Measurements from ENCODE around the gene STIM1. TPM values are rescaled to one million over a fixed set of nuclear protein-coding genes. Genes with fewer than 3 reads are reported as not detected.
A peak's percentile ranks its signal among the peaks of the same experiment; 100 is the strongest.
"Not testable (repeated sequence)": the region's sequence is repeated elsewhere in the genome, so short reads cannot be mapped to it uniquely, and the experiment has no call there.

STIM1 gene
- total RNA-seq, 1 donor from 2014 or later, result 27.5 TPM

DNA sequence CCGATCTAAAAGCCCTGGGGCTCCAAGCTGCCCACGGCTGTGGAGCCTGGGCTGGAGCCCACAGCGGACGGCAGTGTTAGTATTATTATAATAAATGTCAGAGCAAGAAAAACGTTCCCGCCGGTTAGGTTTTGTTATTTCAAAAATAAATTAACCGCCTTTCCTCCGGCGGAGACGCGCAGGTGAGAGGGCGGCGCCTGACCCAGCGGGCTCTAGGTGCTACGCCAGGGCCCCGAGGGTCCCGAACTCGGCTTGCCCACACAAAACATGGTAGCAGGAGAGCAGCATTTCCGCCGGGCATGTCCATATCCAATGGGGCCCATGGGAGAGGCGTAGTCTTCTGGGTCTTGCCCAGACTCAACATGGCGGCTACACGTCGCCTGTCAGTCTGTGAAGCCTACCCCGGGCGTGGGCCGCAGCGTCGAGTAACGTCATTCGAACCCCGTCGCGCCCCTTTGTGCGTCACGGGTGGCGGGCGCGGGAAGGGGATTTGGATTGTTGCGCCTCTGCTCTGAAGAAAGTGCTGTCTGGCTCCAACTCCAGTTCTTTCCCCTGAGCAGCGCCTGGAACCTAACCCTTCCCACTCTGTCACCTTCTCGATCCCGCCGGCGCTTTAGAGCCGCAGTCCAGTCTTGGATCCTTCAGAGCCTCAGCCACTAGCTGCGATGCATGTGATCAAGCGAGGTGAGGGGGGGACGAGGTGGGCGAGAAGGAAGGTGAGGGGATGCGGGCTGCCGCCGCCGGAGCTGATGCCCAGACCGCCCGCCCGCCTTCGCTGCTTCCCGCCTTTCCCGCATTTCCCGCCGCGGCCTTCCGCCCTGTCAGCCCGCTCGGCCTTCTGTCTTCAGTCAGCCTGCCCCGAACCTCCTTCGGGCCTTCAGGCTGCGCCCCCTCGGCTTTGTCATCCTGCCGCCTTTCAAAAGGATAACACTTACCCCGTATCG, 239.2 kb downstream of the STIM1 start, which contains the start of gene RRM1:
RRM1 (plus strand) TSS at position 452 of the 944 bp plus-strand sequence; CDS start at position 666, 214 bp downstream.
- DNase-seq (peak; percentile 95), ATAC-seq (ENCODE audit: poor library complexity) (peak; percentile 98)
- intact Hi-C loops (cut with DNase I), result no loop called here

DNA sequence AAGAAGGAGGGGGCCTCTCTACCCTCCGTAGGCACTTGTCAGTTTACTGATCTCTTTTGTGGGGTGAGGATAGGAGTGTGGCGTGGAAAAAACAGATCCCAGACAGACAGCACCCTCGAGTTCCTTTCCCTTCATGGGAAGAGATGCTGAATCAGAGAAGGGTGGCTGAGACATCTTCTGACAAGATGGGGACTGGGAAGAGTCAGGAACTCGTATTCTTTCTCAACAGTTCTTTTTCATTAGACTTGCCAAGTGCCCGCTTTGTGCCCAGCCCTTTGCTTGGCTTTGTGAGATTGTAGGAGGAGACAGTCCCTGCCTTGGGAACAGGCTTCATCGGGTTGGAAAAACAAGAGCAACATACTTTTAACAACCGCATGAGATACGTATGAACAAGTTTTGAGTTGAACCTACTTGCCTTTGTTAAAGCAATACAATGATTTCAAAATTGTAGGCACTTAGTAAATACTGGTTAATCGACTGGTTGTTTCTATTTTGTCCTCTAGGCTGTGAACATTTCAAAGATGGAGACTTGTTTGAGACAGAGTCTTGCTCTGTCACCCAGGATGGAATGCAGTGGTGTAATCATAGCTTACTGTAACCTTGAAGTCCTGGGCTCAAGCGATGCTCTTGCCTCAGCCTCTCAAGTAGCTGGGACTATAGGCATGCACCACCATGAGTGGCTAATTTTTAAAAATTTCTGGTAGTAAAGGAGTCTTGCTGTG, 240.2 kb downstream of the STIM1 start:
- DNase-seq (no peak), ATAC-seq (ENCODE audit: poor library complexity) (no peak)
- intact Hi-C loops (cut with DNase I), result no loop called here

DNA sequence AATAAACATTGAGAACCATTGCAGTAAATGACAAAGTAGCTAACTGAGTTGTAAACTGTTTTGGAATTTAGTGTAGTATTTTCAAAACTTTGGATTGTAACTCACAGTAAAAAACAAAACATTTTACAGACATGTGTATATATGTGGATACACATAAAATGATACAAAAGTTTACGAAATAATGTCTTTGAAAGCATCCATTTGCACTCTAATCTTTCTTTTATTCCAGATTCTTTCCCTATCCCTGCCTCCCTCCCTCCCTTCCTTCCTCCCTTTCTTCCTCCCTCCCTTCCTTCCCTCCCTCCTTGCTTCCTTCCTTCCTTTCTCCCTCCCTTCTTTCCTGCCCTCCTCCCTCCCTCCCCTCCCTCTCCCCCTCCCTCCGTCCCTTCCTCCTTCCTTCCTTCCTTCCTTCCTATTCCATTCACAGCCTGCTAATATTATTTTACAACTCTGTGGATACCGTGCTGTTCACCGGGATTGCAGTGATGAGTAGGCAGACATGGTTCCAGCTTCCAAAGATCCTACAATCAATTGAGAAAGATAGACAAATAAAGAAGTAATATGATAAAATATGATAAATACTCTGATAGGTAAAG, 242.7 kb downstream of the STIM1 start:
- DNase-seq (no peak), ATAC-seq (ENCODE audit: poor library complexity) (no peak)
- intact Hi-C loops (cut with DNase I), result no loop called here

DNA sequence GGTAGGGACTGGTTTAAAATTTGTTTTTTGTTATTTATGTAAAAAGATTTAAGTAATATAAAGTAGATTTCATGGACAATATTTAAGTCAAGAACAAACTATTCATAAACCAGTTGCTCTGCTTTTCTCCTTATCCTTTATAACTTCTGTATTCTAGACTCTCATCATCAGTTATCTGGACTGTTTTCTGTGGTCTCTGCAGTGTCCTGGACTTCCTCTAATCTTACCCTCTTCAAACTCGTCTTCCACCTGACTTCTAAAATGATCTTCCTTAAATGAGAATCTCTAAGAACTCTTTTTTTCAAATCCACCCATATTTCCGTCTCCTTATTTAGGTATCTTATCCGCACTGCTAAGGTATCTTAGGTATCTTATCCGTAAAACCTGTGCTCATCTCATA, 247.2 kb downstream of the STIM1 start:
- intact Hi-C loops (cut with DNase I), result no loop called here
- DNase-seq, result no peak
- no peak for ATAC-seq (ENCODE audit: poor library complexity)

DNA sequence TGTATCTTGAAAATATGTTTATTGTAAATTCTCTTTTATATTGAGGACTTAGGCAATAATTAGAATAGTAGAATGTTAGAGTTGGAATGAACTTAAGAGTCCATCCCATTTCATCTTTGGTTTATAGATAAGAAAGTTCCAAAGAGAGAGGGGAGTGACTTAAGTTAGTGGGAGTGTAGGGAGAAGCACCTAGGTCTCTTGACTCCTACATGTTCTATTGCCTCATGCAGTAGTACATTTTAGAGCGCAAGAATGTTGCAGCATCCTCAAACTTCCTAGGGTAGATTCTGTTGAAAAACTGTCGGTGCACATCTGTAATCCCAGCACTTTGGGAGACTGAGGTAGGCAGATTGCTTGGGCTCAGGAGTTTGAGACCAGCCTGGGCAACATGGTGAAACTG, 247.8 kb downstream of the STIM1 start:
- intact Hi-C loops (cut with DNase I), result no loop called here
- ATAC-seq (ENCODE audit: poor library complexity), result no peak
- no peak for DNase-seq

DNA sequence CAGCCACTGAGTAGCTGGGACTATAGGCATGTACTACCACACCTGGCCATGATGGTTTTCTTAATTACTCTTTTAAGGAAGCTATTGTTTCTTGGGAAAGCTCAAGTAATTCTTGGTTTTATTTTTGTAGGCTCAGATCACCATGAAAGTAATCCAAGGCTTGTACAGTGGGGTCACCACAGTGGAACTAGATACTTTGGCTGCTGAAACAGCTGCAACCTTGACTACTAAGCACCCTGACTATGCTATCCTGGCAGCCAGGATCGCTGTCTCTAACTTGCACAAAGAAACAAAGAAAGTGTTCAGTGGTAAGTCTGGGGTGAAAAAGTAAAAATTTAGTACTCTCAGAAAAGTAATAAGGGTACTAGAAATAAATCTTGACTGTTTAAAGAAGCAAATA, 250.5 kb downstream of the STIM1 start:
- DNase-seq (no peak), ATAC-seq (ENCODE audit: poor library complexity) (no peak)
- intact Hi-C loops (cut with DNase I), result no loop called here

DNA sequence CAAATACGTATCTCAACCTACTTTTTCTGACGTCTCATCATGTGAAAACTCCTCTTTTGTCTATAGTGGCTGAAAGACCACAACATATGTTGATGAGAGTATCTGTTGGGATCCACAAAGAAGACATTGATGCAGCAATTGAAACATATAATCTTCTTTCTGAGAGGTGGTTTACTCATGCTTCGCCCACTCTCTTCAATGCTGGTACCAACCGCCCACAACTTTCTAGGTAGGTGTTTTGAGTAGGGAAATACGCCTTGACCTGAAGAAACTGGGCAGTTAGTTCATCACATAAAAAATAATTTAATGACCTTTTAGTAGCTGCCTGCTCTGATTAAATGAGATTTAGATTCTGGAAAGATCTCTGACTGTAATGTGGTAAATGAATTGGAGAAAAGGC, 256.4 kb downstream of the STIM1 start:
- intact Hi-C loops (cut with DNase I), result no loop called here
- DNase-seq (no peak), ATAC-seq (ENCODE audit: poor library complexity) (no peak)

DNA sequence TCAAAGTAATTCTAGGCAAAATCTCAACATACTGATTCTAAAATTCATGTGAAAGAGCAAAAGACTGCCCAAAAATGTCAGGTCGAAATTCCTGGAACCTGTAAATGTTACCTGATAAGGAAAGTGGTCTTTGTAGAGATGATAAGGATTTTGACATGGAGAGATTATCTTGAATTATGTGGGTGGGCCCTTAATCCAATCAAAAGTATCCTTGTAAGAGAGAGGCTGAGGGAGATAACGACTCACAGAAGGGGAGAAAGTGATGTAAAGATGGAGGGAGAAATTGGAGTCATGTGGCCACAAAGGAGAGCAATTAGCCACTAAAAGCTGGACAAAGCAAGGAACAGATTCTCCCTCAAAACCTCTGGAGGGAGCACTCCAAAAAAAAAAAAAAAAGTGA, 259.7 kb downstream of the STIM1 start:
- DNase-seq (no peak), ATAC-seq (ENCODE audit: poor library complexity) (no peak)
- intact Hi-C loops (cut with DNase I), result no loop called here

DNA sequence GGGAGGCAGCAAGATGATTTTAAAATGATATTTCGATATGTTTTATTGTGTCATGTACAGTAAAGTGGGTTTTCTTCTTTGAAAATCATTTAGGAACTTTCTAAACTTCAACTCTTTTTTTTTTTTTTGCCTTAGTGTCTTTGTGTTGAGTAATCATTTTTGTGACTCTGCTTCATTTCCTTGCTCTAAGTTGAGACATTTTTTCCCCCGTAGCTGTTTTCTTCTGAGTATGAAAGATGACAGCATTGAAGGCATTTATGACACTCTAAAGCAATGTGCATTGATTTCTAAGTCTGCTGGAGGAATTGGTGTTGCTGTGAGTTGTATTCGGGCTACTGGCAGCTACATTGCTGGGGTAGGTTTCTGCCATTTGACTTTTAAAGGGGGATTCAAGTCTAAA, 262.6 kb downstream of the STIM1 start:
- intact Hi-C loops (cut with DNase I), result no loop called here
- no peak for DNase-seq
- ATAC-seq (ENCODE audit: poor library complexity), result no peak

DNA sequence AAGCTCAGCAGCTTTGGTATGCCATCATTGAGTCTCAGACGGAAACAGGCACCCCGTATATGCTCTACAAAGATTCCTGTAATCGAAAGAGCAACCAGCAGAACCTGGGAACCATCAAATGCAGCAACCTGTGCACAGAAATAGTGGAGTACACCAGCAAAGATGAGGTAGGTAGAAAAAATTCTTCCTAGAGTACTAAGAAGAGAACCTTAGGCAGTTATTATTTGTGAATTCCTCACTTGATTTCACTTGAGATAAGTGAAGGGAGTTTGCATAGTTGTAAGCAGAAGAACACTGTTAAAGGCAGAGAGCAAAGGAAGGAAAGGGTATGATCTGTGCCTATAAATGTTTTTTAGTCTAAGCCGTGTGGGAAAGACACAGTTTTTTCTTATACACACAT, 267.8 kb downstream of the STIM1 start:
- intact Hi-C loops (cut with DNase I), result no loop called here
- no peak for ATAC-seq (ENCODE audit: poor library complexity)
- DNase-seq, result no peak

DNA sequence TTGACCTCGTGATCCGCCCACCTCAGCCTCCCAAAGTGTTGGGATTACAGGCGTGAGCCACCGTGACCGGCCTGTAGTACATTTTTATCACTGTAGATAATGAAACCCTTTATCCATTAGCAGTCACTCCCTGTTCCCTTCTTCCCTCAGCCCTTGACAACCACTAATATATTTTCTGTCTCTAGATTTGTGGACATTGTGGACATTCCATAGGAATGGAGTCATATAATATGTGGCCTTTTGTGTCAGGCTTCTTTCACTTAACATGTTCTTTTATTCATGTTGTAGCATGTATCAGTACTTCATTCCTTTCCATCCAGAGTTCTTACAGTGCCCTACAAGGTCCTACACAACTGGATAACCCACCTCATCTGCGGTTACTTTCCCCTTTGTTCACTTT, 269.7 kb downstream of the STIM1 start:
- intact Hi-C loops (cut with DNase I), result no loop called here
- no peak for DNase-seq
- no peak for ATAC-seq (ENCODE audit: poor library complexity)

DNA sequence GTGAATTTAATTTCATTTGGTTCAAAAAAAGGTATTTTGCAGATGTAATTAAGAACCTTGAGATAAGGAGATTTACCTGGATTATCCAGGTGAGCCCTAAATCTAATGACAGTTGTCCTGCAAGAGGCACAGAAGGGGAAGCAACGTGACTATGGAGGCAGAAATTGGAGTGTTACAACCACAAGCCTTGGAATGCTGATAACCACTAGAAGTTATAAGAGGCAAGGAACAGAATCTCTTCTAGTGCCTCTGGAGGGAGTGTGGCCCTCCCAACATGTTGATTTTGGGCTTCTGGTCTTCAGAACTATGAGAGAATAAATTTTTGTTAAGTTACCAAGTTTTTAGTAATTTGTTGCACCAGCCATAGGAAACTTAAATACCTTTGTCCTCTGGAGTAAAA, 271.9 kb downstream of the STIM1 start:
- DNase-seq (no peak), ATAC-seq (ENCODE audit: poor library complexity) (no peak)
- intact Hi-C loops (cut with DNase I), result no loop called here

DNA sequence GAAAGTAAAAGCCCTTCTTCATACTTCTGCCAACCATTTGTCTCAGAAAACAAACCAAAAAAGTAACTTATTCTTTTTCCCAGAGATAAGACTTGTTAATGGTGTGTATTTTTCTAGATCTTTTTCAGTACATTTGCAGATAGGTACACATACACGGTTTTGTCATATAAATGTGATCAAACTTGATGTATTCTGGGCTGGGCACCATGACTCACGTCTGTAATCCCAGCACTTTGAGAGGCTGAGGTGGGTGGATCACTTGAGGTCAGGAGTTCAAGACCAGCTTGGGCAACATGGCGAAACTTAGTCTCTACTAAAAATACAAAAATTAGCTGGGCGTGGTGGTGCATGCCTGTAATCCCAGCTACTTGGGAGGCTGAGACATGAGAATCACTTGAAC, 274.8 kb downstream of the STIM1 start:
- DNase-seq; ATAC-seq (ENCODE audit: poor library complexity): not testable (repeated sequence)

DNA sequence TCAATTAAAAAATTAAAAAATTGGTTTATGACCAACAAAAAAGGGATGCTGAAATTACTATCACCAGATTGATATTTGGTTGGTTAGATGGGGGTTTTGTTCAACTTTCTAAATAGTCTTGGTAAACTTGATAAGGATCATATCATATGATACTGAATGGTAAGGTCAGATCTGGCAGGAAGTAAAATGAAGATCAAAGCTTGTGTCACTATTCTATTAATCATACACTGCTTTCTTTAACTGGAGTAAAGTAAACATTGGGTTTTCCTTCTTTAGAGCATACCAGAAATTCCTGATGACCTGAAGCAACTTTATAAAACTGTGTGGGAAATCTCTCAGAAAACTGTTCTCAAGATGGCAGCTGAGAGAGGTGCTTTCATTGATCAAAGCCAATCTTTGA, 279.3 kb downstream of the STIM1 start:
- no peak for DNase-seq
- ATAC-seq (ENCODE audit: poor library complexity), result no peak
- intact Hi-C loops (cut with DNase I), result no loop called here

More for the DNA sequence above, 274.8 kb downstream of the STIM1 start:
- intact Hi-C loops (cut with DNase I), result not testable (repeated sequence)

DNA sequence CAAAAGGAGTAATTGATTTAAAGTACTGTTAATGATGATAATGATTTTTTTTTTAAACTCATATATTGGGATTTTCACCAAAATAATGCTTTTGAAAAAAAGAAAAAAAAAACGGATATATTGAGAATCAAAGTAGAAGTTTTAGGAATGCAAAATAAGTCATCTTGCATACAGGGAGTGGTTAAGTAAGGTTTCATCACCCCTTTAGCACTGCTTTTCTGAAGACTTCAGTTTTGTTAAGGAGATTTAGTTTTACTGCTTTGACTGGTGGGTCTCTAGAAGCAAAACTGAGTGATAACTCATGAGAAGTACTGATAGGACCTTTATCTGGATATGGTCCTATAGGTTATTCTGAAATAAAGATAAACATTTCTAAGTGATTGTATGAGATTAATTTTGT, 283.0 kb downstream of the STIM1 start:
- intact Hi-C loops (cut with DNase I), result no loop called here
- no peak for ATAC-seq (ENCODE audit: poor library complexity)
- no peak for DNase-seq

DNA sequence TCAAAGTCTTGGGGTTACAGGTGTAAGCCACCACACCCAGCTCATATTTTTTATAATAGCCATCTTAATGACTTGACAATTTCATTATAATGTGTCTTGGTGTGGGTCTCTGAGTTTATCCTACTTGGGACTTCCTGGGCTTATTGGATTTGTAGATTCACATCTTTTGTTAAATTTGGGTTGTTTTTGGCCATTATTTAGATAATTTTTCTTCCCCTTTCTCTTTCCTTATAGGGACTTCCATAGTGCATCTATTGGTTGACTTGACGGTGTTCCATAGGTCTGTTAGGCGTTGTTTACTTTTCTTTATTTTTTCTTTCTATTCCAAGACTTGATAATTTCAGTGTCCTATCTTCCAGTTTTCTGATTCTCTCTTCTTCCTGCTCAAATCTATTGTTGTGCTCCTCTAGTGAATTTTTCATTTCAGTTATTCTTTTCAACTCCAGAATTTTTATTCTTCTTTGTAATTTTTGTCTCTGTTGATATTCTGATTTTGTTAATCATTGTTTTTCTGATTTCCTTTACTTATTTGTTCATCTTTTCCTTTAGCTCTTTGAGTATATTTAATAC, 284.7 kb downstream of the STIM1 start:
- DNase-seq, result no peak
- intact Hi-C loops (cut with DNase I), result no loop called here
- ATAC-seq (ENCODE audit: poor library complexity), result no peak
